OCI-LY3 (cell line): ENCODE results near the gene C1QTNF5.

Experiments used
- H2AFZ ChIP-seq: fragments of 200-600, 300-600 bp; shearing (Covaris generic); 2 replicates; pipeline ENCODE4 v1.6.0; 2014; ENCODE audit warnings: antibody characterized with exemption, low read depth, low read length
- H3K27ac ChIP-seq: fragments of 200-600, 300-600 bp; sonication (generic); 2 replicates; pipeline ENCODE4 v1.5.1; 2014; ENCODE audit warnings: mild to moderate bottlenecking, low read length, moderate library complexity, mixed read lengths
- H3K27me3 ChIP-seq: fragments of 200-600, 300-600 bp; sonication (generic); 2 replicates; pipeline ENCODE4 v1.6.1; 2014; ENCODE audit warnings: low read depth, low read length, mixed read lengths
- H3K36me3 ChIP-seq: fragments of 200-600, 300-600 bp; sonication (generic); replicated peaks from 2 replicates; pipeline ENCODE3; 2014; ENCODE audit warnings: low read depth, low read length, mixed read lengths
- H3K4me1 ChIP-seq: fragments of 300-600, 200-600 bp; sonication (generic); 2 replicates; pipeline ENCODE4 v1.6.1; 2014; ENCODE audit warnings: low read length, mixed read lengths
- H3K4me2 ChIP-seq: fragments of 200-600, 300-600 bp; sonication (generic); 2 replicates; pipeline ENCODE4 v1.6.1; 2014; ENCODE audit warnings: low read length, mixed read lengths
- H3K4me3 ChIP-seq: fragments of 300-600, 200-600 bp; sonication (generic); 2 replicates; pipeline ENCODE4 v1.5.1; 2014; ENCODE audit warnings: antibody characterized with exemption, mild to moderate bottlenecking, low read length, moderate library complexity
- H3K79me2 ChIP-seq: fragments of 300-600, 200-600 bp; shearing (Covaris generic); 2 replicates; pipeline ENCODE4 v1.6.1; 2014; ENCODE audit warnings: mild to moderate bottlenecking, low read length, mixed read lengths
- H3K9ac ChIP-seq: fragments of 300-600, 200-600 bp; shearing (Covaris generic); 2 replicates; pipeline ENCODE4 v1.6.0; 2014; ENCODE audit warnings: mild to moderate bottlenecking, low read length, moderate library complexity
- H3K9me3 ChIP-seq: fragments of 200-600, 300-600 bp; shearing (Covaris generic); 2 replicates; pipeline ENCODE4 v1.6.1; 2014; ENCODE audit warnings: low read length, mixed read lengths; ENCODE audit not compliant: insufficient read depth
- H4K20me1 ChIP-seq: fragments of 200-600, 300-600 bp; sonication (generic); 2 replicates; pipeline ENCODE4 v1.6.1; 2016; ENCODE audit warnings: low read length, mixed read lengths; ENCODE audit not compliant: insufficient read depth
- EZH2phosphoT487 ChIP-seq: fragments of 200-600 bp; shearing (Covaris generic); IDR thresholded peaks from 2 replicates; pipeline ENCODE4 v1.6.1; 2018; ENCODE audit warnings: antibody characterized with exemption, mixed run types, low read depth
- TF ChIP-seq, protein P1 (sequence below): fragments of 200-600, 300-600 bp; sonication (generic); IDR thresholded peaks from 2 replicates; pipeline ENCODE4 v1.5.1; 2014; ENCODE audit warnings: antibody characterized with exemption, low read length, low read depth

Gene C1QTNF5

DNA sequence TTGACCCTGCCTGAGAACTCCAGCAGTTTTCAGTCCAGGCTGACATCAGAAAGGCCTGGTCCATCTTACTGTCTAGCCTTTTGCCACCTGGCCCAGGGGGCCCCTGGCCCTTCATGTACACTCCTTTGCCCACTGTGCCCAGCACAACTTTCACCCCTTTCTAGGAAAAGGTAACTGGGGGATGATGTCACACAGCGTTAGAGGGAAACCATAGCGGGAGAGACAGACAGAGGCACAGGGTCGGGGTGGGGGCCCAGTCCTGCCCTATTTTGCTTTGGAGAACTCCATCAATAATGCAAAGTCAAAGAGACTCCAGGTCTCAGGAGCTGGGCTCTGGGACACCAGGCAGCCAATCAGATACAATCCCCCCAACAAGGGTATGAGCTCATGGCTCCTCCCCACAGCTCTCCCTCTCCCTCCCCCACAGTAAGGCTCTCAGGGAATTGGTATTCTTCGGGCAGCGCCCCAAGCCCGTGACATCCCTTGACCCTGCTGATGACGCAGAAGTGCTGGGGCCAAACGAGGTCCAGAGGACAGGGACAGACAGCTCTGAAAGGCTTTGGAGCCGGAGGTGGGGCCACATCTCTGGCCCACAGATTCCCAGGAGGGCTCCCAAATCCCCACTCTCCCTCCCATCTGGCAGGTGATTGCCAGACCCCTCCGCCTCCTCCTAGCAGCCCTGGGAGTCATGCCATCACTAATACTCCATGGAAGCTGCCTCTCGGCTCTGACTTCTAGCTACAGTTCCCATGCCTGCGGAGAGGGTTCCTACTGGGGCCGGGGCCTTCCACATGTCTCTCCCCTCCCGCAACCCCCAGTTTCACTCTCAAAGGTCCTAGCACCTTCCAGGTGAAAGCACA lies 34.9 kb upstream of the C1QTNF5 start:
- peaks cover 7% of the 10 kb centered on the region; the same call in 1 of the 2 replicates for H3K27me3 ChIP-seq
- TF ChIP-seq, protein P1, sequence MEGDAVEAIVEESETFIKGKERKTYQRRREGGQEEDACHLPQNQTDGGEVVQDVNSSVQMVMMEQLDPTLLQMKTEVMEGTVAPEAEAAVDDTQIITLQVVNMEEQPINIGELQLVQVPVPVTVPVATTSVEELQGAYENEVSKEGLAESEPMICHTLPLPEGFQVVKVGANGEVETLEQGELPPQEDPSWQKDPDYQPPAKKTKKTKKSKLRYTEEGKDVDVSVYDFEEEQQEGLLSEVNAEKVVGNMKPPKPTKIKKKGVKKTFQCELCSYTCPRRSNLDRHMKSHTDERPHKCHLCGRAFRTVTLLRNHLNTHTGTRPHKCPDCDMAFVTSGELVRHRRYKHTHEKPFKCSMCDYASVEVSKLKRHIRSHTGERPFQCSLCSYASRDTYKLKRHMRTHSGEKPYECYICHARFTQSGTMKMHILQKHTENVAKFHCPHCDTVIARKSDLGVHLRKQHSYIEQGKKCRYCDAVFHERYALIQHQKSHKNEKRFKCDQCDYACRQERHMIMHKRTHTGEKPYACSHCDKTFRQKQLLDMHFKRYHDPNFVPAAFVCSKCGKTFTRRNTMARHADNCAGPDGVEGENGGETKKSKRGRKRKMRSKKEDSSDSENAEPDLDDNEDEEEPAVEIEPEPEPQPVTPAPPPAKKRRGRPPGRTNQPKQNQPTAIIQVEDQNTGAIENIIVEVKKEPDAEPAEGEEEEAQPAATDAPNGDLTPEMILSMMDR = no peak
- TF ChIP-seq EZH2phosphoT487 = no peak
- no peak overlapping the region for H3K4me2 ChIP-seq
- H4K20me1 ChIP-seq = no peaks in the 10 kb centered on the region
- no peak overlapping the region for H3K27ac ChIP-seq
- no peaks in the 10 kb centered on the region for H3K79me2 ChIP-seq
- H3K4me3 ChIP-seq = no peak overlapping the region
- H3K36me3 ChIP-seq = no peaks in the 10 kb centered on the region
- H2AFZ ChIP-seq = no peak overlapping the region
- H3K9ac ChIP-seq = no peak overlapping the region
- H3K4me1 ChIP-seq = peaks cover 16% of the 10 kb centered on the region
- H3K9me3 ChIP-seq = no peaks in the 10 kb centered on the region

DNA sequence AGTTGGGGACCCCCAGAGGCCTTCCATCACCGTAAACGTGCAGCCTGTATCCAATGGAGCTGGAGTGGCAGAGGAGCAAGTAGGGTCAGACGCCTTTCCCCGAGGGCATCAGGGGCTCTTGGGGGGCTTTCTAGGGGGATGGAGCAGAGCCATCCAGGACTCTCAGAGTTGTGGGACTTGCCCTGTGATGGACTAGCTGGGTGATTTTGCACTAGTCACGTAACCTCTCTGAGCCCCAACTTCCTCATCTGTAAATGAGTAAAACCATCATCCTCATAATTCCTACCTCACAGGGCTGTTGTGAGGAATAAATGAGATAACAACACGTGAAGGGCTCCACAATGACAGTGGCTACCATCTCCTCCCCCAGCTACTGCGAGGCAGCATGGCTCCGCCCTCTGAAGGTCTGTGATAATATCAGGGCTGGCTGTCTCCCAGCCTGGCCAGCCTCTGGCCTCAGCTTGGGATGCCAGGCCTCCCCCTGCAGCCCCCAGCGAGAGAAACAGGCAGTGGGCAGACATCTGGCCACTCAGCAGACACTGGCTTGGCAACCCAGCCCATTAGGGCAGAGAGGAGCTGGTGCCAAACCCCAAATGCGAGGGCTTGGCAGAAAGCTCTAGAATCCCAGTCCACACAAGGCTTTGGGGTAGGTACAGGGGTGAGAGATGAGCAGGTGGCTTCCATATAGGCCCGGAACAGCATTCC lies 34.1 kb upstream of the C1QTNF5 start:
- Histone ChIP-seq H2AFZ (no peak overlapping the region), H3K4me3 (no peak overlapping the region), H3K27me3 (peaks cover 3% of the 10 kb centered on the region; the same call in 1 of the 2 replicates), H3K4me2 (peak overlapping the region; percentile 27; the same call in 1 of the 2 replicates), H3K79me2 (no peaks in the 10 kb centered on the region), H3K36me3 (no peaks in the 10 kb centered on the region), H3K9me3 (no peaks in the 10 kb centered on the region), H3K4me1 (peaks cover 15% of the 10 kb centered on the region), H3K9ac (no peak overlapping the region), H4K20me1 (no peaks in the 10 kb centered on the region), H3K27ac (no peak overlapping the region)
- TF ChIP-seq, protein P1 = no peak
- TF ChIP-seq EZH2phosphoT487 = no peak

DNA sequence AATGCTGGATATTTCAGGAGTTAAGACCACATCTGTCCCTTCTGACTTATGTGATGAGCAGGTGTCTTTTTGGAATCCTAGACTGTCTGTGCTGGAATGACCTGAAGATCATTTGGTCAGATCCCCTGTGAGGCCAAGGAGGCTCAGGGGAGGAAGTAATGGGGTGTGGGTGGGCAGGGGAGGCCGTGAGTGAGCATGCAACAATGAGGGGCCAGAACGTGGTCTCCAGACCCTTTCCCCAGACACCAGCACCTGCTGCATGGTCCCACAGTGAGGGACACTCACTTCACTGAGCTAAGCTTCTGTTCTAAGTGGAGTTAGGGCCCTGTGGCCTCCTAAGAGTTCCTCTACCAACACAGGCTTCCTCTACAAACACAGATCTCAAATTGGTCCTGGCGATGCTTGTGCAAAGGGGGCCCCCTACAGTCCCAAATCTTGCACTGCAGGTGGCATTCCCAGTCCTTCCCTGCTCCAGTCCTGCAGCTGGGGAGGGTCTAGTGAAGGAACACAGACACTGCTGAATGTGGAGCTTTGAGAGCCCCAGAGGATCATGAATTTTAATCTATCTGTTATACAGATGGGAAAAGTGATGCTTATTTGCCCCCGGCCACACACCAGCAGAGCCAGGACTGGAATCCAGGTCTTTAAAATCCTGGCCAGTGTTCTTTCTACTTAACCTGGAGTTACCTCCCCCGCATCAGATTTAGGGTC lies 33.4 kb upstream of the C1QTNF5 start:
- no peak overlapping the region for H3K4me3 ChIP-seq
- no peak overlapping the region for H3K9ac ChIP-seq
- TF ChIP-seq EZH2phosphoT487 = no peak
- TF ChIP-seq, protein P1 = peak; percentile 87
- H3K27me3 ChIP-seq = peaks cover 3% of the 10 kb centered on the region; the same call in 1 of the 2 replicates
- no peak overlapping the region for H3K27ac ChIP-seq
- 0 out of 2 replicates have a peak overlapping the region, but pooled peaks have one; percentile 27 for H3K4me2 ChIP-seq
- H2AFZ ChIP-seq = peak overlapping the region; percentile 47; the same call in 1 of the 2 replicates
- no peaks in the 10 kb centered on the region for H4K20me1 ChIP-seq
- H3K4me1 ChIP-seq = peaks cover 15% of the 10 kb centered on the region
- H3K36me3 ChIP-seq = no peaks in the 10 kb centered on the region
- H3K79me2 ChIP-seq = no peaks in the 10 kb centered on the region
- no peaks in the 10 kb centered on the region for H3K9me3 ChIP-seq
